Loucy (cell line): Measurements from ENCODE around the gene OXGR1.

Experiments used
- H2AFZ ChIP-seq: fragments of 200-600 bp; sonication (generic); 2 replicates; pipeline ENCODE4 v1.6.0; 2016; ENCODE audit warnings: antibody characterized with exemption, mild to moderate bottlenecking, low read length, moderate library complexity
- H3F3A ChIP-seq: fragments of 200-600 bp; 2 replicates; pipeline ENCODE4 v1.6.0; 2016; ENCODE audit warnings: antibody characterized with exemption, low read depth, mild to moderate bottlenecking
- H3K27me3 ChIP-seq: fragments of 200-600 bp; sonication (generic); 2 replicates; pipeline ENCODE4 v1.6.1; 2014; ENCODE audit warnings: low read length, mild to moderate bottlenecking; ENCODE audit not compliant: insufficient read depth, poor library complexity, severe bottlenecking
- H3K36me3 ChIP-seq: fragments of 200-600 bp; sonication (generic); 2 replicates; pipeline ENCODE4 v1.6.1; 2016; ENCODE audit warnings: low read length; ENCODE audit not compliant: insufficient read depth
- H3K4me1 ChIP-seq: fragments of 200-600 bp; sonication (generic); 2 replicates; pipeline ENCODE4 v1.5.1; 2014; ENCODE audit warnings: low read length, mild to moderate bottlenecking; ENCODE audit not compliant: insufficient read depth, poor library complexity, severe bottlenecking
- H3K4me2 ChIP-seq: fragments of 200-600 bp; sonication (generic); 2 replicates; pipeline ENCODE4 v1.6.0; 2014; ENCODE audit warnings: antibody characterized with exemption, low read length, low read depth, mild to moderate bottlenecking; ENCODE audit not compliant: poor library complexity, severe bottlenecking
- H3K4me3 ChIP-seq: fragments of 200-600 bp; sonication (generic); 2 replicates; pipeline ENCODE4 v1.5.1; 2014; ENCODE audit warnings: low read length, mild to moderate bottlenecking, mixed read lengths; ENCODE audit not compliant: poor library complexity, severe bottlenecking
- H3K79me2 ChIP-seq: fragments of 200-600 bp; sonication (generic); 2 replicates; pipeline ENCODE4 v1.6.1; 2014; ENCODE audit warnings: low read length; ENCODE audit not compliant: insufficient read depth
- H3K9ac ChIP-seq: fragments of 200-600 bp; sonication (generic); 2 replicates; pipeline ENCODE4 v1.6.0; 2014; ENCODE audit warnings: mild to moderate bottlenecking, low read depth, low read length, moderate library complexity; ENCODE audit not compliant: poor library complexity, severe bottlenecking
- H3K9me2 ChIP-seq: fragments of 200-600 bp; sonication (generic); replicated peaks from 2 replicates; pipeline ENCODE4 v1.6.1; 2016; ENCODE audit warnings: low read depth, low read length, mixed read lengths
- H3K9me3 ChIP-seq: fragments of 200-600 bp; sonication (generic); 2 replicates; pipeline ENCODE4 v1.6.1; 2014; ENCODE audit warnings: mild to moderate bottlenecking, antibody characterized with exemption, low read length, low read depth; ENCODE audit not compliant: insufficient read depth
- H4K20me1 ChIP-seq: fragments of 200-600 bp; sonication (generic); 2 replicates; pipeline ENCODE4 v1.6.0; 2014; ENCODE audit warnings: antibody characterized with exemption, low read length, mild to moderate bottlenecking; ENCODE audit not compliant: insufficient read depth, poor library complexity, severe bottlenecking
- EZH2phosphoT487 ChIP-seq: fragments of 200-600 bp; IDR thresholded peaks from 2 replicates; pipeline ENCODE4 v1.6.1; 2018; ENCODE audit warnings: antibody characterized with exemption, mild to moderate bottlenecking, moderate library complexity, borderline replicate concordance
- TF ChIP-seq, protein P1 (sequence below): fragments of 200-600 bp; sonication (generic); conservative IDR thresholded peaks from 2 replicates; pipeline ENCODE4 v1.5.1; 2014; ENCODE audit warnings: mild to moderate bottlenecking, antibody characterized with exemption, low read length

OXGR1 gene

GRCh38 chr13:97020194-97020593 lies 25.9 kb upstream of the OXGR1 start:
- H3K36me3 ChIP-seq = no peaks in the 10 kb centered on the region
- no peaks in the 10 kb centered on the region for H3K27me3 ChIP-seq
- no peak for TF ChIP-seq EZH2phosphoT487
- TF ChIP-seq, protein P1, sequence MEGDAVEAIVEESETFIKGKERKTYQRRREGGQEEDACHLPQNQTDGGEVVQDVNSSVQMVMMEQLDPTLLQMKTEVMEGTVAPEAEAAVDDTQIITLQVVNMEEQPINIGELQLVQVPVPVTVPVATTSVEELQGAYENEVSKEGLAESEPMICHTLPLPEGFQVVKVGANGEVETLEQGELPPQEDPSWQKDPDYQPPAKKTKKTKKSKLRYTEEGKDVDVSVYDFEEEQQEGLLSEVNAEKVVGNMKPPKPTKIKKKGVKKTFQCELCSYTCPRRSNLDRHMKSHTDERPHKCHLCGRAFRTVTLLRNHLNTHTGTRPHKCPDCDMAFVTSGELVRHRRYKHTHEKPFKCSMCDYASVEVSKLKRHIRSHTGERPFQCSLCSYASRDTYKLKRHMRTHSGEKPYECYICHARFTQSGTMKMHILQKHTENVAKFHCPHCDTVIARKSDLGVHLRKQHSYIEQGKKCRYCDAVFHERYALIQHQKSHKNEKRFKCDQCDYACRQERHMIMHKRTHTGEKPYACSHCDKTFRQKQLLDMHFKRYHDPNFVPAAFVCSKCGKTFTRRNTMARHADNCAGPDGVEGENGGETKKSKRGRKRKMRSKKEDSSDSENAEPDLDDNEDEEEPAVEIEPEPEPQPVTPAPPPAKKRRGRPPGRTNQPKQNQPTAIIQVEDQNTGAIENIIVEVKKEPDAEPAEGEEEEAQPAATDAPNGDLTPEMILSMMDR = no peak
- no peaks in the 10 kb centered on the region for H3F3A ChIP-seq
- H3K9ac ChIP-seq = no peak overlapping the region
- H2AFZ ChIP-seq = no peak overlapping the region
- H3K79me2 ChIP-seq = no peaks in the 10 kb centered on the region
- H3K9me2 ChIP-seq = no peaks in the 10 kb centered on the region
- H3K4me2 ChIP-seq = no peak overlapping the region
- H3K4me3 ChIP-seq = no peak overlapping the region
- H3K9me3 ChIP-seq = no peaks in the 10 kb centered on the region
- no peaks in the 10 kb centered on the region for H4K20me1 ChIP-seq
- H3K4me1 ChIP-seq = no peaks in the 10 kb centered on the region

GRCh38 chr13:97019236-97019635 lies 25.0 kb upstream of the OXGR1 start:
- no peaks in the 10 kb centered on the region for H3K36me3 ChIP-seq
- no peaks in the 10 kb centered on the region for H3K4me1 ChIP-seq
- TF ChIP-seq EZH2phosphoT487 = no peak
- TF ChIP-seq, protein P1 = no peak
- no peaks in the 10 kb centered on the region for H3K79me2 ChIP-seq
- H3K4me2 ChIP-seq = no peak overlapping the region
- H3K9ac ChIP-seq = no peak overlapping the region
- H3F3A ChIP-seq = no peaks in the 10 kb centered on the region
- no peaks in the 10 kb centered on the region for H3K27me3 ChIP-seq
- H3K9me2 ChIP-seq = no peaks in the 10 kb centered on the region
- H2AFZ ChIP-seq = no peak overlapping the region
- no peaks in the 10 kb centered on the region for H3K9me3 ChIP-seq
- H4K20me1 ChIP-seq = no peaks in the 10 kb centered on the region
- no peak overlapping the region for H3K4me3 ChIP-seq

GRCh38 chr13:97018029-97018819 lies 23.9 kb upstream of the OXGR1 start:
- Histone ChIP-seq H4K20me1 (no peaks in the 10 kb centered on the region), H3F3A (no peaks in the 10 kb centered on the region), H3K4me3 (no peak overlapping the region), H2AFZ (no peak overlapping the region), H3K4me2 (no peak overlapping the region), H3K9ac (no peak overlapping the region), H3K9me3 (no peaks in the 10 kb centered on the region), H3K27me3 (no peaks in the 10 kb centered on the region), H3K79me2 (no peaks in the 10 kb centered on the region), H3K4me1 (no peaks in the 10 kb centered on the region), H3K9me2 (no peaks in the 10 kb centered on the region), H3K36me3 (no peaks in the 10 kb centered on the region)
- TF ChIP-seq, protein P1 = peak; percentile 93
- no peak for TF ChIP-seq EZH2phosphoT487
